PFSK-1 (cell line): Measurements from ENCODE around the gene FBH1.

Source experiments
- FOXP2 ChIP-seq: optimal IDR thresholded peaks from 2 replicates; pipeline ENCODE3; 2011; ENCODE audit warnings: borderline replicate concordance, control low read depth, inconsistent platforms; ENCODE audit not compliant: insufficient read depth; ENCODE audit errors: extremely low read length, extremely low read depth
- POLR2AphosphoS5 ChIP-seq: IDR thresholded peaks from 2 replicates; pipeline ENCODE4 v1.6.1; 2012; ENCODE audit warnings: low read depth, mild to moderate bottlenecking, control low read depth, low read length, moderate library complexity
- REST ChIP-seq, 2 experiments: IDR thresholded peaks; 2 replicates each; pipeline versions ENCODE4 v1.6.1 to v1.8.0; 2011 to 2012; ENCODE audit warnings: low read depth in 2 of 2, low read length in 2 of 2, control low read depth in 1 of 2, inconsistent platforms in 1 of 2, mild to moderate bottlenecking in 1 of 2, moderate library complexity in 1 of 2; ENCODE audit not compliant: insufficient read depth in 1 of 2
- SIN3A ChIP-seq: IDR thresholded peaks from 2 replicates; pipeline ENCODE4 v1.6.1; 2012; ENCODE audit warnings: mild to moderate bottlenecking, low read length, moderate library complexity, borderline replicate concordance; ENCODE audit not compliant: insufficient read depth
- TAF1 ChIP-seq: IDR thresholded peaks from 2 replicates; pipeline ENCODE4 v1.6.1; 2012; ENCODE audit warnings: low read length, control low read depth, borderline replicate concordance; ENCODE audit not compliant: insufficient read depth

Gene FBH1

GRCh38 chr10:5915451-5915850 lies 25.4 kb downstream of the FBH1 start:
- TF ChIP-seq TAF1 = no peak
- no peak for TF ChIP-seq REST (IDR thresholded peaks at IDR 0.05; ENCODE audit: insufficient read depth in 1 of 2, low read depth in 2 of 2, low read length in 2 of 2)
- no peak for TF ChIP-seq FOXP2
- TF ChIP-seq SIN3A = no peak

GRCh38 chr10:5917305-5917704 lies 27.3 kb downstream of the FBH1 start:
- no peak for TF ChIP-seq REST (IDR thresholded peaks at IDR 0.05; ENCODE audit: insufficient read depth in 1 of 2, low read depth in 2 of 2, low read length in 2 of 2)
- TF ChIP-seq TAF1 = no peak
- no peak for TF ChIP-seq SIN3A
- TF ChIP-seq FOXP2 = no peak
- TF ChIP-seq POLR2AphosphoS5 = no peak

- TF ChIP-seq TAF1 (no peak), REST (IDR thresholded peaks at IDR 0.05; ENCODE audit: insufficient read depth in 1 of 2, low read depth in 2 of 2, low read length in 2 of 2) (no peak), FOXP2 (no peak), SIN3A (no peak), POLR2AphosphoS5 (no peak)
Measured at GRCh38 chr10:5918763-5919162, 28.7 kb downstream of the FBH1 start.

- TF ChIP-seq SIN3A (no peak), TAF1 (no peak), FOXP2 (no peak), POLR2AphosphoS5 (no peak), REST (IDR thresholded peaks at IDR 0.05; ENCODE audit: insufficient read depth in 1 of 2, low read depth in 2 of 2, low read length in 2 of 2) (no peak)
Measured at GRCh38 chr10:5919568-5919967, 29.5 kb downstream of the FBH1 start.

GRCh38 chr10:5921746-5922145 lies 31.7 kb downstream of the FBH1 start:
- no peak for TF ChIP-seq FOXP2
- no peak for TF ChIP-seq REST (IDR thresholded peaks at IDR 0.05; ENCODE audit: insufficient read depth in 1 of 2, low read depth in 2 of 2, low read length in 2 of 2)
- TF ChIP-seq SIN3A = no peak
- no peak for TF ChIP-seq TAF1
- no peak for TF ChIP-seq POLR2AphosphoS5
